ENCODE data around the gene ZCWPW1. TPM values are rescaled to one million over a fixed set of nuclear protein-coding genes. Genes with fewer than 3 reads are reported as not detected.

ZCWPW1 gene
- total and polyA plus RNA-seq, 2 of the 8 experiments (the other 6 are each of a cell fraction or from before 2014, with no cell fraction given), result 0.51 to 1.4 TPM

DNA sequence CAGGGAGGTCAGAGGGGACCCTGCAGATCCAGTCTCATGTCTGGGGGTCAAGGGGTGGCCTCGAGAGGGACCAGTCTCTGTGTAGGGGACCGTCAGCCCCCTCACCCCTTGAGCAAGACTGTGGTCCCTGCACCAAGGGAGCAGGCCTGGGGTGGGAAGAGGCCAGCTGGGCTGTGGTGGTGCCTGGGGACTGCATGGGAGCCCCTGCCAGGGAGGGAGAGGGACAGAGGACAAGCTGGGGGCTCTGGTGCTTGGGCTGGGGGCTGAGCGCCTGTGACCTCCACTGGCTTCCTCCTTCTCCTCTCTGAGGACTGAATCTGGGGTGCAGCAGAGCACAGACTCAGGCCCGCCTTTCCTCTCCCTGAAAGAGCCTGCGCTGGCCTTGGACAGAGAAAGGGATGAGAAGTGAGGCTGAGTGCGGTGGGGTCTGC, 71.4 kb downstream of the ZCWPW1 start:
- no peak overlapping the region for H3K9ac ChIP-seq (replicated peaks in 1 of 4; ENCODE audit: extremely low read depth in 1 of 4, low read depth in 3 of 4, low read length in 3 of 4)
- H4K20me1 ChIP-seq (replicated peaks in 1 of 2; ENCODE audit: control insufficient read depth in 1 of 2, insufficient read depth in 2 of 2, low read length in 2 of 2), result peaks cover 2 to 7% of the 10 kb centered on the region in 2 experiments
- H3K27me3 ChIP-seq (replicated peaks in 1 of 4; ENCODE audit: control insufficient read depth in 3 of 4, extremely low read depth in 1 of 4, insufficient read depth in 3 of 4, low read length in 3 of 4), result no peaks in the 10 kb centered on the region
- ChIA-PET POLR2A (ENCODE audit: partially characterized antibody) (interaction anchor here (1.3 to 1.7 kb wide), 2 partner anchors 10 to 12 kb away, joined by 6 to 10 read pairs; no protein-coding TSS in a partner anchor), CTCF (ENCODE audit: partially characterized antibody) (interaction anchor here (2.0 kb wide), 1 partner anchor 12 kb away, joined by 5 read pairs; no protein-coding TSS in a partner anchor)
- H3K56ac ChIP-seq (replicated peaks; ENCODE audit: insufficient read length, low read depth, low read length), result no peak overlapping the region
- no peak overlapping the region for H2BK120ac ChIP-seq (replicated peaks; ENCODE audit: low read depth, low read length)
- DNase-seq (ENCODE audit: low read depth in 1 of 2, low spot score in 2 of 2) (no peak), FAIRE-seq (no peak)
- peak overlapping the region; percentile 57; the same call in 1 of the 2 replicates for H4K8ac ChIP-seq (ENCODE audit: extremely low read depth, insufficient read depth, low read length)
- no peak overlapping the region for H2BK5ac ChIP-seq (ENCODE audit: low read depth, low read length)
- no peak overlapping the region for H3K18ac ChIP-seq (ENCODE audit: extremely low read depth, low read length)
- no peaks in the 10 kb centered on the region for H3K79me1 ChIP-seq (ENCODE audit: low read depth, low read length)
- no peak overlapping the region for H2BK15ac ChIP-seq (ENCODE audit: low read length)
- no peaks in the 10 kb centered on the region for H3K23me2 ChIP-seq (ENCODE audit: low read depth, low read length)
- no peak overlapping the region for H2BK12ac ChIP-seq (ENCODE audit: low read depth, low read length)
- H4K5ac ChIP-seq (ENCODE audit: insufficient read length, low read depth, low read length), result no peak overlapping the region
- no peak overlapping the region for H3K14ac ChIP-seq (ENCODE audit: insufficient read length)
- 78% methylated on average over 3 of the region's 6 CpGs; no CpG with 5 or more reads in 1 of the 2 experiments for WGBS, 2 experiments (ENCODE audit: extremely low coverage in 1 of 2, insufficient coverage in 1 of 2, insufficient read length in 1 of 2, insufficient replicate concordance in 2 of 2, low coverage in 1 of 2, low lambda C conversion rate in 2 of 2, missing lambda C conversion rate in 1 of 2)
- no peak overlapping the region for H3K4me3 ChIP-seq (ENCODE audit: extremely low read depth in 1 of 4, insufficient read depth in 2 of 4, low read depth in 3 of 4, low read length in 4 of 4)
- H3K9me3 ChIP-seq (ENCODE audit: insufficient read depth in 2 of 2, low read depth in 1 of 2, low read length in 1 of 2), result no peaks in the 10 kb centered on the region
- no peak overlapping the region for H3K23ac ChIP-seq (ENCODE audit: insufficient read length)
- no peak overlapping the region for H3K27ac ChIP-seq (ENCODE audit: low read depth, low read length)
- H3K4ac ChIP-seq (replicated peaks; ENCODE audit: insufficient read length, low read depth, low read length), result no peak overlapping the region
- no peaks in the 10 kb centered on the region for H3K4me1 ChIP-seq (replicated peaks in 1 of 4; ENCODE audit: control insufficient read depth in 3 of 4, insufficient read depth in 4 of 4, low read length in 3 of 4)
- H3K36me3 ChIP-seq (ENCODE audit: control insufficient read depth in 2 of 4, insufficient read depth in 4 of 4, low read length in 3 of 4), result peaks cover 32 to 74% (median 56%) of the 10 kb centered on the region in 4 experiments
- no peak overlapping the region for H2BK20ac ChIP-seq (ENCODE audit: low read length)
- no peaks in the 10 kb centered on the region for H3K79me2 ChIP-seq (ENCODE audit: control insufficient read depth in 1 of 2, insufficient read depth in 2 of 2, low read length in 2 of 2)
- no peak overlapping the region for H4K91ac ChIP-seq (replicated peaks; ENCODE audit: insufficient read length, low read length)
- H3K4me2 ChIP-seq (ENCODE audit: insufficient read depth in 1 of 2, low read depth in 2 of 2, low read length in 2 of 2), result no peak overlapping the region
- no peak overlapping the region for H2AFZ ChIP-seq (ENCODE audit: low read length)
- no peak overlapping the region for H2AK5ac ChIP-seq (ENCODE audit: low read depth, low read length)
- TF ChIP-seq RNF2 (IDR thresholded peaks at IDR 0.05; ENCODE audit: borderline replicate concordance, low read depth, low read length, missing control alignments, poor library complexity, severe bottlenecking) (no peak), HDAC2 (IDR thresholded peaks at IDR 0.05; ENCODE audit: borderline replicate concordance in 1 of 2, low read depth in 2 of 2, low read length in 2 of 2) (no peak), KDM4A (IDR thresholded peaks at IDR 0.05; ENCODE audit: low read depth, low read length, severe bottlenecking) (no peak)
